IMR-90 (cell line): ENCODE results near the gene FNDC10. TPM values are rescaled to one million over a fixed set of nuclear protein-coding genes. Genes with fewer than 3 reads are reported as not detected.

Source experiments
- ATAC-seq: fragments of 200-7000 bp; cut with Tn5 transposase; 2 replicates; pipeline ENCODE4 v1.9.1; 2020; ENCODE audit warnings: low read depth, mild to moderate bottlenecking, moderate library complexity
- BruUV-seq: library from RNA; stranded (reverse); fragments of 400-500 nt; replicated peaks from 2 replicates; lab custom pipeline; 2021; lab: Mats Ljungman, UMichigan
- CTCF ChIA-PET: fragments of 300-600 bp; formaldehyde crosslinking; extraction: SDS; loops from one replicate; lab custom pipeline; 2021; ENCODE audit warnings: antibody characterized with exemption; lab: Yijun Ruan, JAX
- POLR2A ChIA-PET: fragments of 300-600 bp; sonication (Branson Sonifier 250); formaldehyde crosslinking; loops from one replicate; lab custom pipeline; 2022; ENCODE audit warnings: antibody characterized with exemption; ENCODE audit not compliant: unreplicated experiment; lab: Charles Lee
- DNase-seq: peaks from one replicate; pipeline ENCODE4 v3.0.0; 2013
- H2AFZ ChIP-seq: replicated peaks from 2 replicates; pipeline ENCODE3; 2013; ENCODE audit warnings: low read length, mild to moderate bottlenecking; ENCODE audit not compliant: poor library complexity
- H2AK5ac ChIP-seq: 2 replicates; pipeline ENCODE4 v1.6.1; 2013; ENCODE audit warnings: low read depth, low read length, inconsistent platforms
- H2AK9ac ChIP-seq: replicated peaks from 2 replicates; pipeline ENCODE3; 2013; ENCODE audit warnings: mild to moderate bottlenecking, low read depth, low read length, moderate library complexity; ENCODE audit not compliant: poor library complexity
- H2BK120ac ChIP-seq: 2 replicates; pipeline ENCODE4 v1.6.1; 2013; ENCODE audit warnings: low read depth, low read length, inconsistent platforms
- H2BK15ac ChIP-seq: 3 replicates; pipeline ENCODE4 v1.6.1; 2013; ENCODE audit warnings: low read depth, low read length, inconsistent platforms
- H2BK20ac ChIP-seq: 2 replicates; pipeline ENCODE4 v1.6.1; 2013; ENCODE audit warnings: low read depth, mild to moderate bottlenecking, inconsistent platforms, low read length, moderate library complexity
- H2BK5ac ChIP-seq: 2 replicates; pipeline ENCODE4 v1.6.1; 2013; ENCODE audit warnings: mild to moderate bottlenecking, low read depth, low read length, inconsistent platforms; ENCODE audit not compliant: poor library complexity, severe bottlenecking
- H3K14ac ChIP-seq: replicated peaks from 2 replicates; pipeline ENCODE4 v1.6.1; 2013; ENCODE audit warnings: low read depth, low read length, inconsistent platforms
- H3K18ac ChIP-seq: 2 replicates; pipeline ENCODE4 v1.6.1; 2013; ENCODE audit warnings: low read depth, low read length, control low read depth
- H3K23ac ChIP-seq: 2 replicates; pipeline ENCODE4 v1.6.1; 2013; ENCODE audit warnings: low read depth, low read length, inconsistent platforms
- H3K27ac ChIP-seq: 2 replicates; pipeline ENCODE4 v1.5.1; 2013; ENCODE audit warnings: mild to moderate bottlenecking, control low read depth, low read length; ENCODE audit not compliant: insufficient read depth
- H3K27me3 ChIP-seq: 2 replicates; pipeline ENCODE4 v1.6.1; 2013; ENCODE audit warnings: low read length; ENCODE audit not compliant: control insufficient read depth, insufficient read depth
- H3K36me3 ChIP-seq: 2 replicates; pipeline ENCODE4 v1.6.1; 2013; ENCODE audit warnings: low read length, mixed read lengths; ENCODE audit not compliant: control insufficient read depth, insufficient read depth
- H3K4ac ChIP-seq: 2 replicates; pipeline ENCODE4 v1.6.1; 2013; ENCODE audit warnings: low read depth, low read length, inconsistent platforms
- H3K4me1 ChIP-seq: 2 replicates; pipeline ENCODE4 v1.6.1; 2013; ENCODE audit warnings: low read length, mixed read lengths; ENCODE audit not compliant: control insufficient read depth, insufficient read depth
- H3K4me2 ChIP-seq: 2 replicates; pipeline ENCODE4 v1.6.1; 2013; ENCODE audit warnings: low read depth, mild to moderate bottlenecking, control low read depth, low read length, moderate library complexity
- H3K4me3 ChIP-seq: 2 replicates; pipeline ENCODE4 v1.5.1; 2013; ENCODE audit warnings: low read depth, mild to moderate bottlenecking, control low read depth, low read length, moderate library complexity; ENCODE audit not compliant: insufficient read depth
- H3K56ac ChIP-seq: 2 replicates; pipeline ENCODE4 v1.6.1; 2013; ENCODE audit warnings: low read length, inconsistent platforms; ENCODE audit not compliant: insufficient read depth; ENCODE audit errors: extremely low read depth
- H3K79me1 ChIP-seq, 2 experiments: 2 replicates each; pipeline ENCODE4 v1.6.1; 2013; ENCODE audit warnings: low read length in 2 of 2, inconsistent platforms in 1 of 2, low read depth in 1 of 2
- H3K9ac ChIP-seq: 2 replicates; pipeline ENCODE4 v1.6.1; 2013; ENCODE audit warnings: low read depth, low read length, control low read depth
- H3K9me1 ChIP-seq: 2 replicates; pipeline ENCODE4 v1.6.1; 2013; ENCODE audit warnings: low read length, inconsistent platforms; ENCODE audit not compliant: insufficient read depth
- H3K9me3 ChIP-seq: 2 replicates; pipeline ENCODE4 v1.6.1; 2013; ENCODE audit warnings: low read length; ENCODE audit not compliant: control insufficient read depth, insufficient read depth
- H4K20me1 ChIP-seq: 2 replicates; pipeline ENCODE4 v1.6.1; 2013; ENCODE audit warnings: low read length, inconsistent platforms; ENCODE audit not compliant: insufficient read depth
- H4K5ac ChIP-seq: 2 replicates; pipeline ENCODE4 v1.6.1; 2013; ENCODE audit warnings: mild to moderate bottlenecking, low read depth, low read length, control low read depth
- H4K8ac ChIP-seq, 2 experiments: 2 replicates each; pipeline ENCODE4 v1.6.1; 2013; ENCODE audit warnings: low read depth in 2 of 2, low read length in 2 of 2, control low read depth in 1 of 2, inconsistent platforms in 1 of 2
- H4K91ac ChIP-seq: 2 replicates; pipeline ENCODE4 v1.6.1; 2013; ENCODE audit warnings: low read depth, low read length, inconsistent platforms; ENCODE audit not compliant: insufficient read depth
- CEBPB ChIP-seq: IDR thresholded peaks from 2 replicates; pipeline ENCODE4 v1.6.1; 2012; ENCODE audit warnings: low read depth, low read length, improper control_type of control experiment
- CHD1 ChIP-seq: IDR thresholded peaks from 2 replicates; pipeline ENCODE4 v1.6.1; 2012; ENCODE audit warnings: low read depth, low read length, improper control_type of control experiment
- FOS ChIP-seq: fragments of 150-350 bp; IDR thresholded peaks from 2 replicates; pipeline ENCODE4 v1.6.1; 2016; ENCODE audit warnings: low read depth, low read length
- MAZ ChIP-seq: IDR thresholded peaks from 2 replicates; pipeline ENCODE4 v1.6.1; 2012; ENCODE audit warnings: low read depth, mild to moderate bottlenecking, low read length, improper control_type of control experiment, moderate library complexity, borderline replicate concordance
- RFX5 ChIP-seq: IDR thresholded peaks from 2 replicates; pipeline ENCODE4 v1.8.0; 2012; ENCODE audit warnings: low read depth, mild to moderate bottlenecking, low read length, moderate library complexity
- SMC3 ChIP-seq: fragments of 150-350 bp; IDR thresholded peaks from 2 replicates; pipeline ENCODE4 v1.6.1; 2016; ENCODE audit warnings: low read depth, mild to moderate bottlenecking, antibody characterized with exemption, low read length, moderate library complexity
- WGBS, 2 experiments: methylation state at CpG; one replicate each; pipeline versions ENCODE4 v1.1.5 to v1.1.7; 2013; ENCODE audit warnings: missing lambda C conversion rate in 2 of 2; ENCODE audit not compliant: insufficient read length in 1 of 2; ENCODE audit errors: extremely low coverage in 2 of 2; 5-methylcytosine and 5-hydroxymethylcytosine counted together
- dilution Hi-C: fragments of 300-500 bp; cut with HindIII; formaldehyde crosslinking; loops from one replicate; pipeline ENCODE4 v1.14.3; 2018; ENCODE audit warnings: low sequenced_read_pairs; ENCODE audit not compliant: unreplicated experiment
- in situ Hi-C: fragments of 300-500 bp; cut with MboI; formaldehyde crosslinking; loops from 3 replicates; pipeline ENCODE4 v1.14.3; 2019; ENCODE audit warnings: low sequenced_read_pairs, inconsistent platforms, mixed read lengths
- intact Hi-C: fragments of 100-400 bp; cut with micrococcal nuclease; formaldehyde crosslinking; loops from 2 replicates; pipeline ENCODE4 v1.10.0; 2022
- polyA plus RNA-seq, 3 experiments: library from polyadenylated mRNA; depleted of rRNA; stranded (reverse); fragments of >200 nt; gene quantifications; 2 replicates each; pipeline ENCODE4 v1.2.3, GENCODE V29; 2012; ENCODE audit warnings: low replicate concordance in 1 of 3
- total RNA-seq: library from RNA; depleted of rRNA; stranded (reverse); fragments of >200 nt; gene quantifications from 2 replicates; pipeline ENCODE4 v1.2.3, GENCODE V29; 2012
- TF ChIP-seq, protein P1 (sequence below): fragments of 150-350 bp; IDR thresholded peaks from 2 replicates; pipeline ENCODE4 v1.6.1; 2016; ENCODE audit warnings: low read depth, mild to moderate bottlenecking, low read length, moderate library complexity, borderline replicate concordance
- TF ChIP-seq, protein P2 (sequence below): conservative IDR thresholded peaks from 2 replicates; pipeline ENCODE4 v1.5.1; 2012; ENCODE audit warnings: mild to moderate bottlenecking, low read depth, low read length, improper control_type of control experiment

FNDC10 gene
- total and polyA plus RNA-seq, 2 of the 4 experiments (the other 2 are of a cell fraction): 0.36 to 5.8 TPM

DNA sequence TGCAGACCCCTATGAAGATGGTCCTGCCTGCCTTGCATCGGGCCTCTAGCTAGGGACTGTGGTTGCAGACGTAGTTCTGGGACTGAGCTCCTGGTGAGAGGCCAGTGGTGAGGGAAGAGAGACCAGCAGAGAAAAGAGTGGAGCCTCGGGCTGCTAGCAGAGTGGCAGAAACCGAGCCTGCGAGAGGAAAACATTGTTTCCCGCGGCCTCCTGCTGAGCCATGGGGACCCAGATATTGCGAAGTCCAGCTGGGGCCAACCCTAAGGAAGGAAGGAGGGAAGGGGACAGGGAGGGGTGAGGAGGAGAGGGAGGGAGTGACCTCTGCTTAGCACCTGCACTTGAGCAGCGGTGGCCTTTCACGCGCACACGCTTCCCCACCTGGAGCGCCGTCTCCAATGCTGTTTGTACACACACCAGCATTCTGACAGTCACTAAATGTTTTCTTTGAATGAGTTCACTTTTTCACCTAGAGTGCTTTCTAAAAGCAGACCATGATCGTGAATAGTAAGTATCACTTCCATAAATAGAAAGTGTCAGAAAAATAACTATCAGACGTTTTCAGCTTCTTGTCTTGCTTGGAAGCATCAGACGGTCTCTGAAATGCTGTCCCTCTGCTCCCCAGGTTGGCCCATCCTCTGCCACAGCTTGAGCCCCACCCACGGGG lies 2.5 kb upstream of the FNDC10 start:
- Histone ChIP-seq H4K8ac (no peak overlapping the region), H3K36me3 (no peaks in the 10 kb centered on the region), H4K91ac (no peak overlapping the region), H3K23ac (no peak overlapping the region), H2BK5ac (no peak overlapping the region), H3K9me1 (no peaks in the 10 kb centered on the region), H3K18ac (no peak overlapping the region), H2AK5ac (no peak overlapping the region), H3K4me3 (no peak overlapping the region), H2BK15ac (no peak overlapping the region), H3K27me3 (peaks cover 7% of the 10 kb centered on the region; the same call in 1 of the 2 replicates), H3K14ac (no peak overlapping the region), H3K27ac (no peak overlapping the region), H3K56ac (no peak overlapping the region), H3K9ac (no peak overlapping the region), H3K4me1 (peaks cover 9% of the 10 kb centered on the region; the same call in 1 of the 2 replicates), H3K4me2 (no peak overlapping the region), H4K20me1 (no peaks in the 10 kb centered on the region), H3K9me3 (no peaks in the 10 kb centered on the region), H3K4ac (no peak overlapping the region), H2AK9ac (no peak overlapping the region), H3K79me1 (no peaks in the 10 kb centered on the region), H4K5ac (no peak overlapping the region), H2BK120ac (no peak overlapping the region), H2AFZ (no peak overlapping the region), H2BK20ac (no peak overlapping the region)
- intact Hi-C loops (no loop called here), dilution Hi-C loops (no loop called here), in situ Hi-C loops (no loop called here)
- 65% methylated on average over 5 of the region's 18 CpGs; no CpG with 5 or more reads in 1 of the 2 experiments for WGBS, 2 experiments
- ATAC-seq (no peak), DNase-seq (no peak)
- ChIA-PET CTCF (no interaction called here), POLR2A (interaction anchor here (1.1 kb wide), 1 partner anchor 11 kb away, joined by 3 read pairs; no protein-coding TSS in a partner anchor)
- BruUV-seq: no TSS peak
- TF ChIP-seq, protein P1, sequence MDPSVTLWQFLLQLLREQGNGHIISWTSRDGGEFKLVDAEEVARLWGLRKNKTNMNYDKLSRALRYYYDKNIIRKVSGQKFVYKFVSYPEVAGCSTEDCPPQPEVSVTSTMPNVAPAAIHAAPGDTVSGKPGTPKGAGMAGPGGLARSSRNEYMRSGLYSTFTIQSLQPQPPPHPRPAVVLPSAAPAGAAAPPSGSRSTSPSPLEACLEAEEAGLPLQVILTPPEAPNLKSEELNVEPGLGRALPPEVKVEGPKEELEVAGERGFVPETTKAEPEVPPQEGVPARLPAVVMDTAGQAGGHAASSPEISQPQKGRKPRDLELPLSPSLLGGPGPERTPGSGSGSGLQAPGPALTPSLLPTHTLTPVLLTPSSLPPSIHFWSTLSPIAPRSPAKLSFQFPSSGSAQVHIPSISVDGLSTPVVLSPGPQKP: no peak
- TF ChIP-seq CHD1 (no peak), SMC3 (no peak), MAZ (no peak), RFX5 (no peak), CEBPB (no peak), FOS (no peak)
- TF ChIP-seq, protein P2, sequence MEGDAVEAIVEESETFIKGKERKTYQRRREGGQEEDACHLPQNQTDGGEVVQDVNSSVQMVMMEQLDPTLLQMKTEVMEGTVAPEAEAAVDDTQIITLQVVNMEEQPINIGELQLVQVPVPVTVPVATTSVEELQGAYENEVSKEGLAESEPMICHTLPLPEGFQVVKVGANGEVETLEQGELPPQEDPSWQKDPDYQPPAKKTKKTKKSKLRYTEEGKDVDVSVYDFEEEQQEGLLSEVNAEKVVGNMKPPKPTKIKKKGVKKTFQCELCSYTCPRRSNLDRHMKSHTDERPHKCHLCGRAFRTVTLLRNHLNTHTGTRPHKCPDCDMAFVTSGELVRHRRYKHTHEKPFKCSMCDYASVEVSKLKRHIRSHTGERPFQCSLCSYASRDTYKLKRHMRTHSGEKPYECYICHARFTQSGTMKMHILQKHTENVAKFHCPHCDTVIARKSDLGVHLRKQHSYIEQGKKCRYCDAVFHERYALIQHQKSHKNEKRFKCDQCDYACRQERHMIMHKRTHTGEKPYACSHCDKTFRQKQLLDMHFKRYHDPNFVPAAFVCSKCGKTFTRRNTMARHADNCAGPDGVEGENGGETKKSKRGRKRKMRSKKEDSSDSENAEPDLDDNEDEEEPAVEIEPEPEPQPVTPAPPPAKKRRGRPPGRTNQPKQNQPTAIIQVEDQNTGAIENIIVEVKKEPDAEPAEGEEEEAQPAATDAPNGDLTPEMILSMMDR: no peak
